ENCODE measurements around the gene OTUD3.

The OTUD3 gene

GRCh38 chr1:19907456-19907855, 25.3 kb downstream of the OTUD3 start:
- no peak for TF ChIP-seq CTCF (IDR thresholded peaks at IDR 0.05; ENCODE audit: control insufficient read depth, insufficient read depth, low read depth, low read length, missing control alignments)
- H3K4me3 ChIP-seq (ENCODE audit: control insufficient read depth, low read depth, low read length), result no peak overlapping the region
- DNase-seq (ENCODE audit: low read depth), result no peak

DNA sequence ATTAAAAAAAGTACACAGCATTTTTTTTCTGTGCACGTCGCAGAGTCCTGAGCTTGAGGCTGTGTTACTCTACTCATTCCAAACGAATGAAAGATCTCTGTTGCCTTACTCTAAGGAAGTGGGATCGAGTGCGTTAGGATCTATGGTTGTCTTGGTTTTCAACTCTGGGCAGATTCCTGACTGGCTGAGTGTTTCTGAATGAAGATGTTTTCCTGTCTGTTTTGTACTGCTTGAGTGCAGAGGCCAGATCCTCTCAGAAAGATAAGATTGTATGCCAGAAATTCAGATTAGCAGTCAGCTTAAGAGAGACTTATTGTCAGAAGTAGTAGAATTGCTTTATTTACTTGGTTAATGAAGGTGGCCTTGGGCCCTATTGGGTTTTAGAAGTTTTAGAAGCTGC, 27.2 kb downstream of the OTUD3 start:
- no peak for TF ChIP-seq CTCF (IDR thresholded peaks at IDR 0.05; ENCODE audit: control insufficient read depth, insufficient read depth, low read depth, low read length, missing control alignments)
- no peak overlapping the region for H3K4me3 ChIP-seq (ENCODE audit: control insufficient read depth, low read depth, low read length)
- no peak for DNase-seq (ENCODE audit: low read depth)

DNA sequence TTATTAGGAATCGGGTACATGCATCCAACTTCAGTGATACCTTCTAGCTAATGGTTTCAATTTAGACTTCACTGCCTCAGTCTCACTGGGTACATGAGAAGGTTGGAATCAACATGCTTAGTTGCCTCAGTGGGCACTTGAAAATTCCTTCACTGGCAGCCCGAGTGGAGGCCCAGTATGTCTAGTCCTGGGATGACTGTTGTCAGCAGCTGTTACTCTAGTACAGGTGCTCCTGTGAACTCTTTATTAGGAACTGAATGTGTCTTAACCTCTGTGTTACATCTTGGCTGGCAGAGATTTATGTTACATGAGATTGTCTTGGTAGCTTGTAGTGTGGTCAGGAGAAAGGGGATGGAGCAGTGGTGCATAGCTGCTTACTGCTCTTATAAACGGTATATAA, 27.8 kb downstream of the OTUD3 start:
- no peak for TF ChIP-seq CTCF (IDR thresholded peaks at IDR 0.05; ENCODE audit: control insufficient read depth, insufficient read depth, low read depth, low read length, missing control alignments)
- DNase-seq (ENCODE audit: low read depth), result no peak
- no peak overlapping the region for H3K4me3 ChIP-seq (ENCODE audit: control insufficient read depth, low read depth, low read length)

DNA sequence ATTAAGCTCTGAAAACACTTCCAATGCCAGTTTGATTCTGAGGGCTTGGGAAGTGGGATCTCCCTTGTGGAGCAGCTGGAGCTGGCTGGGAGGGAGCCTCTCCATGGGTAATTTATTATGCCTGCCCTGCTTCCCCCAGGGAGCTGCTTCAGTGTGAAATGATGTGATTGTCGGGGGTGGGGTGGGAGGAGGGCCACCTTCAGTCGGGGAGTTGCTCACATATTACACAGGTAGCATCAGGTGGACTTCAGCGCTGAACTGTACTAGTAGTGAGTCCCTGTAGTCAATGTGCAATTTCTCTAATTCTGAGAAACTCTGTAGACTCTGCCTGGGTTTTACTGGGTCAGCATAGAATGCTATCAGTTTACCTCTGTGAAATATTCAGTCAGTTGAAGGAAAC, 28.5 kb downstream of the OTUD3 start:
- TF ChIP-seq CTCF (IDR thresholded peaks at IDR 0.05; ENCODE audit: control insufficient read depth, insufficient read depth, low read depth, low read length, missing control alignments), result no peak
- no peak for DNase-seq (ENCODE audit: low read depth)
- H3K4me3 ChIP-seq (ENCODE audit: control insufficient read depth, low read depth, low read length), result no peak overlapping the region

GRCh38 chr1:19918057-19918456, 35.9 kb downstream of the OTUD3 start:
- peak; percentile 93 for TF ChIP-seq CTCF (IDR thresholded peaks at IDR 0.05; ENCODE audit: control insufficient read depth, insufficient read depth, low read depth, low read length, missing control alignments)
- DNase-seq (ENCODE audit: low read depth), result peak; percentile 49
- no peak overlapping the region for H3K4me3 ChIP-seq (ENCODE audit: control insufficient read depth, low read depth, low read length)

GRCh38 chr1:19920132-19920710, 38.0 kb downstream of the OTUD3 start:
- no peak for DNase-seq (ENCODE audit: low read depth)
- no peak overlapping the region for H3K4me3 ChIP-seq (ENCODE audit: control insufficient read depth, low read depth, low read length)
- TF ChIP-seq CTCF (IDR thresholded peaks at IDR 0.05; ENCODE audit: control insufficient read depth, insufficient read depth, low read depth, low read length, missing control alignments), result no peak

DNA sequence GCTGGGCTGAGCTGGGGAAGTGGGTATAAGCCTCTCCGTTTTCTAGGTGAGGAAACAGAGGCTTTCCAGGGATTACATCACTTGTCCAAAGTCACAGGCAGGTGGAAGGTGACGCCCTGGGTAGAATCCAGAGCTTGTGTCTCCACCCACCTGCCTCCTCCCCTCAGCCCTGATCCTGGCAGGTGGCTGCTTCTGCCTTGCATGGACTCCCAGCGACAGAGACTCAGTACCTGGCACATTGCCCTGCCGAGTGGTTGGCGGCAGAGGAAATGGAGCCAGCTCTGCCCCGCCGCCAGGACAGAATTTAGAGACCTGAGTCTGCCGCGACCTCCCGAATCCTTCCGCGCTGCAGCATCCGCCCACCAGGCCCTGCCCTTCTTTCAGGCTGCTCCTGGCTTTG, 39.1 kb downstream of the OTUD3 start:
- no peak overlapping the region for H3K4me3 ChIP-seq (ENCODE audit: control insufficient read depth, low read depth, low read length)
- TF ChIP-seq CTCF (IDR thresholded peaks at IDR 0.05; ENCODE audit: control insufficient read depth, insufficient read depth, low read depth, low read length, missing control alignments), result no peak
- DNase-seq (ENCODE audit: low read depth), result no peak
